ENCODE measurements around the gene PEF1.

Gene PEF1

DNA sequence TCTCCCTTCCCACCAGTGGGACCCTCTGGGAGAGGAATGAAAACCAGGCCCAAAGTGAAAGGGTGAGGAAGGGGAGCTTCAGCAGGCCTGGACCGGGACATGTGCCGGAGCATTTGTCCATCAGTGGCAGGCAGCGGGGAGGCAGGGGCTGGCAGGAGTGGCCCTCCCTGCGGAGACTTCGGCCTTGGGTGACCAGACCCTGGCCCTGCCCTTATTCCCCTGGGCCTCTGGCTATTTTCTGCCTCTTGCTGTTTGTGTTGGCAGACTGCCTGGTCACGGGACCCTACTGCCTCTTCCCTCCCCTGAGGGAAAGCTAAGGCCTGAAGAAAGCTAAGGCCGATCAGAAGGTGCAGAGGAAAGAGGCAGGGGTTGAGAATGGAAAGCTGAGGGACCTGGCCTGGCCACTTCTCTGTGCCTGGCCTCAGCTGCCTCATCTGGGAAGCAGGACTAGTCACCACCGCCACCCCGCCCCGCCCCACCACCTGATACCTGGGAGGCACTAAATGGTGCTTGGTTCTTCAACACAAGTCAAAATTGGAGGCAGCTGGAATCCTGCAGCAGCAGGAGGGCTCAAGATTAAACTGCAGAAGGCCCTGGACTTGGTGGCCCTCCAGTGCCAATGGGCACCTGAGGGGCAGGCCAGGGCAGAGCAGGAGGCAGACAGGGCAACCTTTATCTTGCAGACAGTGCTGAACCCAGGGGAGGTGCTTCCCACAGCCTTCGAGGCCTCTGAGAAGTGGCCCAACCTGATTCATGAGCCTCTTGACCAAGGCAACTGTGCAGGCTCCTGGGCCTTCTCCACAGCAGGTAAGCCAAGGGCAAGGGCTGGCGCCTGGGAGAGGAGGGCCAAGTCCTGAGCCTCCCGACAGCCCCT lies 60.4 kb downstream of the PEF1 start:
- Mint-ChIP-seq H3K9me3 (ENCODE audit: low read depth) (no peaks in the 10 kb centered on the region), H3K4me3 (no peak overlapping the region)

DNA sequence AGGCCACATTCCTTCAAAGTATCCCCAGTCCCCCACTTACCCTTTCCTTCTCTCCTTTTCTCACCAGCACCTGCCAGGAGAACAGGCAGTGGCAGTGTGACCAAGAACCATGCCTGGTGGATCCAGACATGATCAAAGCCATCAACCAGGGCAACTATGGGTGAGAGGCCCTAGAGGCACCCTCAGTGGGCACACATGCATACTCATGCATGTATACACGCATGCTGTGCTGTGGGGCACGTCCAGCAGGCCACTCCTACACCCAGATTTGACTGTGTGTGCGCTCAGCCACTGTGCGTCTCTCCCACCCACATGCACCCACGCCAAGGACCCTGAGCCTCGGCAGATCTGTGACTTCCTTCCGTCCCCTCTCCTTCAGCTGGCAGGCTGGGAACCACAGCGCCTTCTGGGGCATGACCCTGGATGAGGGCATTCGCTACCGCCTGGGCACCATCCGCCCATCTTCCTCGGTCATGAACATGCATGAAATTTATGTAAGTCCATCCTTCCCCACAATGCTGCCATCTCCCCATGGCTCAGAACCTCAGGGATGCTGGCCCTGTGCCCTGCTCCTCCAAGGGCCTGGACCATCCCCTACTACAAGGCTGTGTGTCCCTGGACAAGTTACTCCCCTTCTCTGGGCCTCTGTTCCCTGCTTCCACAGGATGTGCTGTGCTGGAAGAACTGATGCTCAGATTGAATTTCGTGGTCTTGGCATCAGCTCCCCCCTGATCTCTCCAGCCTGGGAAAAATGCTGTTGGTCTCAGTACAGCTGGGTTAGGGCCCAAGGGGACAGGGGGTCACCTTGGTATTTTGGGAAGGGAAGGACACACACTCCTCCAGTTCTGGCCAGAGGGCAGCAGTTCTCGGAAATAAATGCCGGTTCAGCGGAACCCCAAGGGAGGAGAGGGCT lies 61.3 kb downstream of the PEF1 start:
- H3K27ac Mint-ChIP-seq, result no peak overlapping the region
- H3K27me3 Mint-ChIP-seq, result peaks cover 4% of the 10 kb centered on the region
- peaks cover 3% of the 10 kb centered on the region for H3K4me1 Mint-ChIP-seq (ENCODE audit: low read depth)
- no peak overlapping the region for H3K4me3 Mint-ChIP-seq
- no peaks in the 10 kb centered on the region for H3K36me3 Mint-ChIP-seq
- no peaks in the 10 kb centered on the region for H3K9me3 Mint-ChIP-seq (ENCODE audit: low read depth)

More for the DNA sequence above, 60.4 kb downstream of the PEF1 start:
- Mint-ChIP-seq H3K27me3 (peaks cover 5% of the 10 kb centered on the region), H3K4me1 (ENCODE audit: low read depth) (peaks cover 4% of the 10 kb centered on the region), H3K27ac (no peak overlapping the region), H3K36me3 (no peaks in the 10 kb centered on the region)

DNA sequence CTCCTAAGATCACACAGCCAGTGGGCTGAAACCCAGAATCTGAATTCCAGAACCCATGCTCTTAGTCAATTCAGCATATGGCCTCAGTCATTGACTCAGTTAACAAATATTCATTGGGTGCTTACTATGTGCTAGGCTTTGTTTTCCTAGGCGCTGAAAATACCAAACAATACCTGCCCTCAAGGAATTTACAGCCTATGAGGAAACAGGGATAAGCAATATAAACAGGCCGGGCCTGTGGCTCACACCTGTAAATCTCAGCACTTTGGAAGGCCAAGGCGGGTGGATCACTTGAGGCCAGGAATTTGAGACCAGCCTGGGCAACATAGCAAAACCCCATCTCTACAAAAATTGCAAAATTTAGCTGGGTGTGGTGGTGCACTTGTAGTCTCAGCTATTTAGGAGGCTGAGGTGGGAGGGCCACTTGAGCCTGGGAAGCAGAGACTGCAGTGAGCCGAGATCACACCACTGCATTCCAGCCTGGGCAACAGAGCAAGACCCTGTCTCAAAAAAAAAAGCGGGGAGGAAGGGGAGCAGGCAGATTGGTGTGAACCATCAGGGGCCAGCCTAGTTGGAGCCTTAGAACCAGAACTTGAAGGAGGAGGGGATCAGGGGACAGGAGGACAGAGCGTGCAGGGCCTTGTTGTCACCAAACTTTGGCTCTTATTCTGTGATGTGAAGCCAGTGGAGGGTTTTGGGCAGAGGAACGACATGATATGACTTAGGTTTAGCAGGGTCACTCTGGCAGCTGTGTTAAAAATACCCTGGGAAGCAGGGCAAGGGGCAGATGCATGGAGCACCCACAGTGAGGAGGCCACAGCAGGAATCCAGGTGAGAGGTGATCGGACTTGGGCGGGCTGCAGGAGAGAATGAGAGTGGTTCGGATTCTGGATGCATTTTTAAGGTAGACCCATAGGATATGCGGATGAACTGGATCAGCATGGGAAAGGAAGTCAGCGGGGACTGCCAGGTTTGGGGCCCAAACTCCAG lies 62.6 kb downstream of the PEF1 start:
- Mint-ChIP-seq H3K27me3 (peaks cover 5% of the 10 kb centered on the region), H3K27ac (no peak overlapping the region), H3K36me3 (no peaks in the 10 kb centered on the region), H3K4me3 (no peak overlapping the region), H3K4me1 (ENCODE audit: low read depth) (no peaks in the 10 kb centered on the region), H3K9me3 (ENCODE audit: low read depth) (no peaks in the 10 kb centered on the region)

DNA sequence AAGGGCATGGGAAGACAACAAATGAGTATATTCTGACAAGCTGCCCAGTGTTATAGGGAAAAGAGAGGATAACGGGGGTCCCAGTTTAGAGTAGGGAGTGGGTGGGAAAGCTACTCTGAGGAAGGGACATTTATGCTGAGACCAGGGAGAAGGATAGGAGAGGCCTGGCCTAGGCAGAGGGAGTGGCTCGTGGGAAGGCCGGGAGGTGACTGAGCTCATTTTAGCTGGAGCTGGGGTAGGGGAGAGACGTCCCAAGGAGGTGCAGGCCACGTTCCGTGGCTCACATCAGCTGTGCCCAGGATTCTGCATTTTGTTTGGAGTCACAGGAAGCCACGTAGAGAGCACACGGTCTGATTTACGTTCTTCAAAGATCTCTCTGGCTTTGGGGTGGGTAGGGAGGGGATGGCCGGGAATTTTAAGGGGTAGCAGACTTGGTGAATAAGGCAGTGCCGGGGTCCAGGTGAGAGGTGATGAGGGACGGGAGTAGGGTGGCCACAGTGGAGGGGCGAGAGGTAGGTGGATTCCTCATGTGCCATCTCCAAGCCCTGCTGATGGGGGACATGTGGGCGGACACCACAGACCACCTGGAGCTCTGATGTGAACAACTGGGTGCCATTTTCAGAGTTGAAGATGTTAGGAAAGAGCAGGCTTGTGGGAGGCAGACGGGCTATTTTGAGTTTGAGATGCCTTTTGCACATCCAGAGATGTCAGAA lies 63.6 kb downstream of the PEF1 start:
- Mint-ChIP-seq H3K27ac (no peak overlapping the region), H3K4me1 (ENCODE audit: low read depth) (no peaks in the 10 kb centered on the region), H3K4me3 (no peak overlapping the region), H3K9me3 (ENCODE audit: low read depth) (no peaks in the 10 kb centered on the region), H3K27me3 (peaks cover 6% of the 10 kb centered on the region), H3K36me3 (no peaks in the 10 kb centered on the region)

DNA sequence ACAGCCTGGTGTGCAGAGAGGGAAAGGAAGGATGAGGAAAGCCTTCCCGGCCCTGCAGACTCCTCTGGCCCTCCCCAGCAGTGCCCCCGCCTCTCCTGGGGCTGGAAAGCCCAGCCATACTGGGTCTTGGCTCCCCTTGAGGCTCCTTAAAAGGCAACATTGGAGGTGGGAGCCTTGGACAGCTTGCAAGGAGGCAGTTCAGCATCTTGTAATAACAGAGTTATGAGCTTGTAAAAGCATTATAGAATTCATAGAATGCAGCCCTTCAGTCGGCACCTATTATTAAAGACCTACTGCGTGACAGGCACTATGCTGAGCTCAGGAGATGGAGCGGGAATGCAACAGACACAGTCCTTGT lies 64.2 kb downstream of the PEF1 start:
- H3K36me3 Mint-ChIP-seq, result no peaks in the 10 kb centered on the region
- no peaks in the 10 kb centered on the region for H3K9me3 Mint-ChIP-seq (ENCODE audit: low read depth)
- no peaks in the 10 kb centered on the region for H3K4me1 Mint-ChIP-seq (ENCODE audit: low read depth)
- H3K27me3 Mint-ChIP-seq, result peaks cover 6% of the 10 kb centered on the region
- no peak overlapping the region for H3K4me3 Mint-ChIP-seq
- no peak overlapping the region for H3K27ac Mint-ChIP-seq

All from activated naive CD8-positive, alpha-beta T cell (primary cell).